ENCODE results near the gene PLB1.

Gene PLB1

GRCh38 chr2:28583899-28584553 lies 88.2 kb downstream of the PLB1 start:
- no peak overlapping the region for H3K4me3 ChIP-seq (ENCODE audit: low read depth, low read length)
- no peak for TF ChIP-seq CTCF (IDR thresholded peaks at IDR 0.05; ENCODE audit: low read depth, low read length, missing control alignments)
- no peak for DNase-seq (ENCODE audit: low read depth)

GRCh38 chr2:28586867-28587266 lies 91.0 kb downstream of the PLB1 start:
- H3K4me3 ChIP-seq (ENCODE audit: low read depth, low read length), result no peak overlapping the region
- DNase-seq (ENCODE audit: low read depth), result no peak
- TF ChIP-seq CTCF (IDR thresholded peaks at IDR 0.05; ENCODE audit: low read depth, low read length, missing control alignments), result no peak

GRCh38 chr2:28587526-28588291 lies 91.8 kb downstream of the PLB1 start:
- TF ChIP-seq CTCF (IDR thresholded peaks at IDR 0.05; ENCODE audit: low read depth, low read length, missing control alignments), result no peak
- no peak for DNase-seq (ENCODE audit: low read depth)
- no peak overlapping the region for H3K4me3 ChIP-seq (ENCODE audit: low read depth, low read length)

GRCh38 chr2:28588292-28588670 lies 92.4 kb downstream of the PLB1 start:
- TF ChIP-seq CTCF (IDR thresholded peaks at IDR 0.05; ENCODE audit: low read depth, low read length, missing control alignments), result no peak
- no peak overlapping the region for H3K4me3 ChIP-seq (ENCODE audit: low read depth, low read length)
- no peak for DNase-seq (ENCODE audit: low read depth)

- no peak for DNase-seq (ENCODE audit: low read depth)
- no peak overlapping the region for H3K4me3 ChIP-seq (ENCODE audit: low read depth, low read length)
- TF ChIP-seq CTCF (IDR thresholded peaks at IDR 0.05; ENCODE audit: low read depth, low read length, missing control alignments), result no peak
Observed at GRCh38 chr2:28589746-28590463, 94.0 kb downstream of the PLB1 start.

- TF ChIP-seq CTCF (IDR thresholded peaks at IDR 0.05; ENCODE audit: low read depth, low read length, missing control alignments), result no peak
- no peak overlapping the region for H3K4me3 ChIP-seq (ENCODE audit: low read depth, low read length)
- no peak for DNase-seq (ENCODE audit: low read depth)
Observed at GRCh38 chr2:28590496-28591301, 94.8 kb downstream of the PLB1 start.
